Limb (tissue), 2 donors: ENCODE measurements around the gene RIMS3.
"Not testable (repeated sequence)": the region's sequence is repeated elsewhere in the genome, so short reads cannot be mapped to it uniquely, and the experiment has no call there.

Experiments
- DNase-seq, 2 donors: peaks; one replicate each; pipeline ENCODE4 v3.0.0-alpha.2; 2016; ENCODE audit errors: extremely low spot score in 2 of 2

Gene RIMS3

GRCh38 chr1:40594187-40594531 is 71.3 kb downstream of the RIMS3 start:
- DNase-seq = no peak

GRCh38 chr1:40593449-40594186 is 71.9 kb downstream of the RIMS3 start:
- no peak for DNase-seq

GRCh38 chr1:40592107-40592803 is 73.2 kb downstream of the RIMS3 start:
- DNase-seq = no peak

GRCh38 chr1:40588586-40588985 is 76.9 kb downstream of the RIMS3 start:
- DNase-seq = no peak

- no peak for DNase-seq
Measured at GRCh38 chr1:40583980-40584379, 81.5 kb downstream of the RIMS3 start.

GRCh38 chr1:40582116-40582515 is 83.4 kb downstream of the RIMS3 start:
- no peak for DNase-seq

DNA sequence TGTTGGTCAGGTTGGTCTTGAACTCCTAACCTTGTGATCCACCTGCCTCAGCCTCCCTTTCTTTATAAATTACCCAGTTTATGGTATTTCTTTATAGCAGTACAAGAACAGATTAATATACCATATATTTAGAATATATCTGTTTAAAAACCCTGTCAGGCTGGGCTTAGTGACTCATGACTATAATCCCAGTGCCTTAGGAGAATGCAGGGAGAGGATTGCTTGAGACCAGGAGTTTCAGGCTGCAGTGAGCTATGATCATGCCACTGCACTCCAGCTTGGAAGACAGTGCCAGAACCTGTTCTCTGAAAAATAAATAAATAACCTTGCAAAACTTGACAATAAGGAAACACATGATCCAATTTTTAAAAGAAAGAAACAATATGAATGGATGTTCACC is 90.1 kb downstream of the RIMS3 start:
- no peak for DNase-seq

- not testable (repeated sequence) for DNase-seq
Measured at GRCh38 chr1:40574805-40575204, 90.7 kb downstream of the RIMS3 start.
